Lung microvascular endothelial cell (primary cell): ENCODE data around the gene MARF1. TPM values are rescaled to one million over a fixed set of nuclear protein-coding genes. Genes with fewer than 3 reads are reported as not detected.

Source experiments
- DNase-seq, 2 donors: peaks; one replicate each; pipeline versions ENCODE4 v3.0.0 to v3.0.0-alpha.2; 2010; ENCODE audit warnings: low read depth in 2 of 2
- total RNA-seq: library from RNA; depleted of rRNA; stranded (reverse); fragments of >200 nt; gene quantifications from 2 replicates; pipeline ENCODE4 v1.2.1, GENCODE V29; 2014

Gene MARF1
- total RNA-seq, 1 donor from 2014 or later, result 14.3 TPM

DNA sequence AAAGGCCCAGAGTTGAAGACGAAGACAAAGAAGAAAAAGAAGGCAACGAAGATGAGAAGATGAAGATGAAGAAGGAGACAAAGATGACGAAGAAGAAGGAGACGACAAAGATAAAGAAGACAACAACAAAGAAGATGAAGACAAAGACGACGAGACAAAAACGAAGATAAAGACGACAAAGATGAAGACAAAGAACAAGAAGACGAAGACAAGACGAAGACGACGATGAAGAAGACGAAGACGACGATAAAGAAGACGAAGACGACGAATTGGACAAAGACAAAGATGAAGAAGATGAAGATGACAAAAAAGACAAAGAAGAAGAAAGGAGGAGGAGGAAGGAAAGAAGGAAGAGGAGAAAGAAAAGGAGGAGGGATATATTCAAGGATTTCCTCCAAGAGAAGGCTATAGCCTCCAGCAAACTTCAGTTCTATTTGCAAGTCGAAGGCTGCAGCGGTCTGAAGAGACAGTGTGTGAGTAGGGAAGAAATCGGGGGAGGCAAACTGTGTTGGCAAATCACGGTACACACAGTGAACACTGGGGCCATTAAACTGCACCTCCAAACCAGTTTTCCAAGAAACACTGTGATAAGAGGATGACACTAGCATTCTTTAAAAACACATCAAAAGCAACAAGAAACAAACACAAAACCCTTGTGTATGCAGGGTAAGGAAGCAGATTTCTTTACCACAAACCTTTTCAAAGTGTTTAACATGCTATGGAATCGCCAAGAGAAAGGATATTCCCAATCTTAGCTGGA, 40.5 kb downstream of the MARF1 start:
- no peak for DNase-seq

- no peak for DNase-seq
Observed at GRCh38 chr16:15601212-15601879, 41.6 kb downstream of the MARF1 start.

DNA sequence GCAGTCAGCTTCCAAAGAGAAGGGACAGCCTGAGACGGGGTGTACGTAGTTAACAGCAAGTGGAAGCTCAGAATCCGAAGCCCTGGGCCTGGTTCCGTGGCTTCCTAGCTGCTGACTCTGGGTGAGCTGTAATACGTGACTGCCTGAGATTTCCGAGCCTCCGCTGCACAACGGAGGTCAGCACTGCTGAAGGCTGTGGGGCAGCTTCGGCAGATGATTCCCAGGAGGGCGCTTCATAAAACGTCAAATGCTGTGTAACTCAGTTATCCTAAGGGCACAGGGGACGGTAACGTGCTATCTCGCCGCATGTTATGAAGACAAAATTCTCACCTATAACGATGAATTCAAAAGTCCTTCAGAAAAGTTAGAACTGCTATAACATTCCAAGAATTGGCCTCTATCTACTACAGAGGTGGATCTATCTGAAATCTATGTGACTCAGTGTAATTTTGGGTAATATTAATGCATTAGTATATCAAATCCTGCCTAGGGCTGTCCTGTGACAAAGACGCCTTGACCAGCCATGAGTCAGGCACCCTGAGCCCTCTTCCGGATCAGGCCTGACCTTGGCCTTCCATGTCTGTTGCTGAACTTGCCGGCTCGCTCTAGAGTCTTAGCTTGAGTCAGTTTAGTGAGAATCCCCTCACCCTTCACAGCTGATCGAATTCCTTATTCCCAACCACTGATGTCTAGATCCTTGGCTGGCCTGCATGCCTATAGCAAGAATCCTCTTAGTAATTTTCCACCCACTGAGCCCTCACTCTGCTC, 43.5 kb downstream of the MARF1 start:
- DNase-seq, result no peak

DNA sequence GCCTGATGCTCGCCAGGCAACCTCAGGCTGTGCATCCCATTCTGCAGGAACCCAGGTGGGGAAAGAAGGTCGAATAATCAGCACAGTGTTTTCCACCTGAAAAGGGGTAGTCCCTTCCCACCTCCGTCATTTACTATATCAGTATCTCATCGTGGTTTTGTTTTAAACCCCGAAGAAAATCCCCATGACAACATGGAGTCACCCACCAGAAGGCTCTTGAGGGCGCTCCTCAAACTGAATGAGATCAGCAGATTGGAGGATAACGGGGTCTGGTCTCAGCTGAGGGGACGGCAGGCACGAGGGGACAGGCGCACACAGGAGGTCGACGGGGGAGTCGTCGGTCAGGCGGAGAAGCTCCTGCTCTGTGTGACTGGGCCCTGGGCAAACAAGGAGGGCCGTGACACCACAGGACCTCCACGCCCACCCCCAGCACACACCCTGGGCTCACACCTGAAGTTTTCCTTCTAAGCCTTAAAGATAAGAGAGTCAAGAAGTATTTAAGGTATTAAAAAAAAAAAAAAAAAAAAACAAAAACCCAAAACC, 44.2 kb downstream of the MARF1 start:
- DNase-seq, result no peak

DNA sequence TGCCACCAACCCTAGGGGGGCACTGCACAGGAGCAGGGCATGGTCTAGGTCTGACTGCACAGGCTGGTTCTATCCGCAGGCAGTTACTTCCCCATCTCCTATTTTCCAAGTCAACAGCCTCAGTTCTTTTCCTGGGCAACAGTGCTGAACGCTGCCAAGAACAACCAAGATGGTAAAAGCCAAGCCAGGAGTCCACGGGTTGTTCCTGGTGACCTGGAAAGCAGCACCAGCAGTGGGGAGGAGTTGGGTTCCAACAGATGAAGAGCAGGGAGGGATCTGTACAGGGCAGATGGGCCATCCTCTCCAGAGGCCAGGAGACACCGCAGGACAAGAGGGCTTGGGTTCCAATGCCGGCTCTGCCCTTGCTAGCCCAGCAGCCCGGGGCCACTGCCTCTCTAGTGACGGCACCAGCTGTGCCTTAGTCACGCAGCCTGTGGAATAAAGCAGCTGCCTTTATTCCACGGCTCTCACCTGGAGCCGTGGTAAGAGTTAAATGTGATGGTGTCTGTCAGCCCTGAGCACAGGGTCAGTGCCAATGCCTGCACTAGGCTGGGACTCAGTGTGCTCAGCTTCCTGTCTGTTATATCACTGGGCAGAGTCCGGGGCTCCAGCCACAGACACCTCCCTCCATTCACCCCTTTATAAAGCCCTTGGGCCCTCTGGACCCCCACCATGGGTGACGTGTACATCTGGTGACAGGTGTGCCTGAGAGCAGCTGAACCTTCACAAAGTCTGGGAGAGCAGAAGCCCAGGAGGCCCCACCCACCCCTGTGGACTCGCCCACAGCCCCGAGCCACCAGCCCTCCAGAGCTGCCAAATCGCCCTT, 44.9 kb downstream of the MARF1 start:
- DNase-seq, result no peak

DNA sequence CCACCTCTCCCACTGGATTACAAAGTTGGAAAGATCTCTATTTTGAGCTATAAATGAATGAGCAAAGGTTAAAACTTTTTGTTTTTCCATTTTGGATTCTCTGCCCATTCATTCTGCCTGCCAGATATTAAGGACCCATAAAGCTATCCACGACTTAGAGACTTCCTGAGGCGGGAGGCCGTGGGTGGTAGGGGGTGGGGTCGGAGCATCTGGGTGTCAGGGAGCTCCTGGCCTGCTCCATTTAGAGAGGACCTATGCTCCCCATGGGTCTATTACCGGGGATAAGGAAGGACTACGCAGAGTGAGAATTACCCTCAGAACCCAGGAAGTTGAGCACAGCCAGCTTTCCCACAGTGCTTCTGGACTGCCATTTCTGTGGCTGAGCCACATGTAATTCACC, 45.8 kb downstream of the MARF1 start:
- DNase-seq, result no peak

GRCh38 chr16:15594711-15595320, 48.1 kb downstream of the MARF1 start:
- DNase-seq, result peak; percentile 21 to 36

GRCh38 chr16:15593235-15593634, 49.7 kb downstream of the MARF1 start:
- no peak for DNase-seq

- no peak for DNase-seq
Observed at GRCh38 chr16:15592324-15592723, 50.6 kb downstream of the MARF1 start.

DNA sequence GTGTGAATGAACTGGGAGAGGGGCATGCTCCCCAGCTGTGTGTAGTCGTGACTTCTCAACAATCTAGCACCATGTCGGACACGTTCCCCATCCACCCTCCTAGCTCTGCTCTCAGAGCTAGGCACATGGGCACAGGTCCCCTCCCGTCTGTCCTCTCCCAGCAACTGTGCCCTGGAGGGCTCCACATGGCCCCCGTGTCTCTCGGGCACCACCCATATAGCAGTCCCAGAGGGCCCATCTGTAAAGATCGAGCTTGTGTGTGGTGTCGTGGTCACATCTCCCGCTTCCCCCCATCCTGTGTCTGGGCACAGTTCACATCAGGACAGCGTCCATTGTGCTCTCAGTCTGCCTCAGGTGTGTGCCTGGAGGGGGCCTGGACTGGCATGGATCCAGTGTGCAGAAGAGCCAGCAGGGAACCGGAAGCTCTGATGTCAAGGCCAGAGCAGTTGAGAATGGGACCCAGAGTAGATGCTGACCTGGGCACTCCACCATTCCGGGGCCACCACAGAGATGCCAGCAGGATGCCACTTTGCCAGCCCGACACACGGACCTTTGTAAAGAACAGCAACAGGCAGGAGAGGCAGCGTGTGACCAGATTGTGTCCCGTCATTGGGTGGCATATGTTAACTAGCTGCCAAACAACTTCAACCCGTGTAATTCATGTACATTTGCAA, 55.7 kb downstream of the MARF1 start:
- DNase-seq, result no peak

GRCh38 chr16:15586716-15587115, 56.2 kb downstream of the MARF1 start:
- no peak for DNase-seq

DNA sequence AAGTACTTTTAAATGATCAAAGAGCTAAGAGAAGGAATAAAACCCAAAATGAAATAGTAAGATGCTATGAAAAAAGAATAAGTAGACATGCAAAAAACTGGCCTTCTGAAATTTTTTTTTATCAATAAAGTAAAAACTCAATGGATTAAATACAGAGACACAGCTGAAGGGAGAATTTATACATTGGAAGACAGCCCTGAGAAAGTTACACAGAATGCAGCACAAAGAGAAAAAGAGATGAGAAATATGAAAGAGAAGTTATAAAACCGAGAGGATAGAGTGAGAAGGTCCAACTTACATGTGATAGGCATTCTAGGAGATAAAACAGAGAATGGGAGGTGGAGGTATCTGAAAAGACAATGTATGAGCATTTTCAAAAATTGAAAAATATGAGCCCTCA, 57.0 kb downstream of the MARF1 start:
- no peak for DNase-seq

DNA sequence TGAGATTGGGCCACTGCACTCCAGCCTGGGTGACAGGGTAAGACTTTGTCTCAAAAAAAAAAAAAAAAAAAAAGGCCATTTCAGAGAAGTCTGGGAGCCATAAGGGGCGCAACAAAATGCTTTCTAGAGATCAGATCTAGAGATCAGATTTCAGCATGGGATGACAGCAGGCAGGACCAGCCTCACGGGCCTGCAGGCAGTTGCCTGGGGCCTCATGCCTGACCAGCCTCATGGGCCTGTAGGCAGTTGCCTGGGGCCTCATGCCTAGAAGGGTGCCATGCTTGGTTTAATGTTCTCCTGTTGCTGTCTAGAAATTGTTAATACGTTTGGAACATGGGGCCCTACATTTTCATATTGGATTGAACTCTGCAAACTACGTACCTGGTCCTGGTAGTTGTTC, 59.4 kb downstream of the MARF1 start:
- no peak for DNase-seq

- DNase-seq, result peak in 1 of 2 donors; percentile 68
Observed at GRCh38 chr16:15581127-15581815, 61.7 kb downstream of the MARF1 start.

DNA sequence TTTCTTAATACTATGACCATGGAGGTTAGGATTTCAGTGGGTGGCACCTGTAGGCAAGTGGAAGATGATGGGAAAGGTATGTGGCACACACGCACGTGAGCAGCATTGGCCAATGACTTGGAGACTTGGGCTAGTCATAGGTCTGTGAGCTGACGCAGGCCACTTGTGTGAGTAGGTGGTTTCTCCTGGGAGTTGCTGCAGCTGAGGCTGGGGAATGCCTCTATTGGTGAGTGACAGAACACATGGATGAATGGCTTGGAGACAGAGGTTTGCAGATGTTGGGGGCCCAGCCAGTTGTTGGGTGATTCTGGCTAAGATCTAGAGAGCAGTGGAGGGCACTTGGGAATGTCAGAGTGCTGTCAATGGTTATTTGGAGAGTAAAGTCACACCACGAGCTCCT, 64.1 kb downstream of the MARF1 start:
- no peak for DNase-seq

DNA sequence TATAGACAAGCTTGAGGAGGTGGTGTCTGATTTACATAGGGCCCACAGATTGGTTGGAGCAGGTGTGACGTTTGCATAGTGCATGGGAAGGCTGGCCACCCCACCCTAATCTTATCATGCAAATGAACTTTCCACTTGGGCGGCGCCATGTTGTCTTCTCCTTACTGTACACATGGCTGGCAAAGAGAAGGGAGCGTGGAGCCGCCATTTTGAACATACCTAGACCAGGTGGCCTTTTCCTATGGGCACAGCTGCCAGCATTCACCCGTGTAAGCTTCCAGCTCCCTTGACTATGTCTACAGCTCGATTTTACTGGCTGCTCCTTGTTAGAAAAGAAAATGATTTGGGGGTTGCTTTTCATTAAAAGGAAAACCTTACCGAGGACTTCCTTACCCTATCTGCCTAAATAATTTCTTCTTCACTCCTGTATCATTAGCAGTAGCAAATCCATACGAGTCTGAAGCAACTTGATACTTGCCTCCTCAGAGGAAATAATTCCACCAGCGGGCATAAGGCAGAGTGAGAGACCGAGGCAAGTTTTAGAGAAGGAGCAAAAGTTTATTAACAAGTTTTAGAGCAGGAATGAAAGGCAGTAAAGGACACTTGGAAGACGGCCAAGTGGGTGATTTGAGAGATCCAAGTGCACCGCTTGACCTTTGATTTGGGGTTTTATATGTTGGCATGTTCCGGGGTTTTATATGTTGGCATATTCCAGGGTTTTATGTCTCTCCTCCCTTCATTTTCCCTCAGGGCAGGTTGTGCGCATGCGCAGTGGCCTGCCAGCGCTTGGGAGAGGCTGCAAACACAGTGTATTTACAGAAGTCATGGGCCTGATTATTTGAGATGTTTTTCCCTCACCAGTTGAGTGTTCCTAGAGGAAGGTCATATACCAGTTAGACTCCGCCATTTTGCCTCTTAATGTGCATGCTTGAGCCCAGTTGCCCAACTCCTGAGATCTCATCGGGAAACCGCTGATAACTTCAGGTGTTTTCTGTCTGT, 65.7 kb downstream of the MARF1 start:
- no peak for DNase-seq

- DNase-seq, result no peak
Observed at GRCh38 chr16:15575293-15576049, 67.5 kb downstream of the MARF1 start.

DNA sequence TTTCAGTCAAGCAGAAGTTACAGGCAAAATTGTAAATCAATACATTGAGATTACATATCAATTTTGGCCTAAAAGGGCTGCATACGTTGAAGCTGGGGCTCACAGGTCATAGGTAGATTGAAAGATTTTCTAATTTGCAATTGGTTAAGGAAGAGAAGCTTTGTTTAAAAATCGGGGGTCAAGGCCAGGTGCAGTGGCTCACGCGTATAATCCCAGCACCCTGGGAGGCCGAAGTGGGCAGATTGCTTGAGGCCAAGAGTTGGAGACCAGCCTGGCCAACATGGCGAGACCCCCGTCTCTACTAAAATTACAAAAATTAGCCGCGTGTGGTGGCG, 68.4 kb downstream of the MARF1 start:
- DNase-seq, result no peak
